ENCODE measurements around the gene RNASE13.

GRCh38 chr14:21043974-21044618 lies 9.5 kb upstream of the RNASE13 start:
- TF ChIP-seq, protein P1, sequence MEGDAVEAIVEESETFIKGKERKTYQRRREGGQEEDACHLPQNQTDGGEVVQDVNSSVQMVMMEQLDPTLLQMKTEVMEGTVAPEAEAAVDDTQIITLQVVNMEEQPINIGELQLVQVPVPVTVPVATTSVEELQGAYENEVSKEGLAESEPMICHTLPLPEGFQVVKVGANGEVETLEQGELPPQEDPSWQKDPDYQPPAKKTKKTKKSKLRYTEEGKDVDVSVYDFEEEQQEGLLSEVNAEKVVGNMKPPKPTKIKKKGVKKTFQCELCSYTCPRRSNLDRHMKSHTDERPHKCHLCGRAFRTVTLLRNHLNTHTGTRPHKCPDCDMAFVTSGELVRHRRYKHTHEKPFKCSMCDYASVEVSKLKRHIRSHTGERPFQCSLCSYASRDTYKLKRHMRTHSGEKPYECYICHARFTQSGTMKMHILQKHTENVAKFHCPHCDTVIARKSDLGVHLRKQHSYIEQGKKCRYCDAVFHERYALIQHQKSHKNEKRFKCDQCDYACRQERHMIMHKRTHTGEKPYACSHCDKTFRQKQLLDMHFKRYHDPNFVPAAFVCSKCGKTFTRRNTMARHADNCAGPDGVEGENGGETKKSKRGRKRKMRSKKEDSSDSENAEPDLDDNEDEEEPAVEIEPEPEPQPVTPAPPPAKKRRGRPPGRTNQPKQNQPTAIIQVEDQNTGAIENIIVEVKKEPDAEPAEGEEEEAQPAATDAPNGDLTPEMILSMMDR (IDR thresholded peaks at IDR 0.05): no peak
- TF ChIP-seq POLR2A (IDR thresholded peaks at IDR 0.05): no peak

Measured in Peyer's patch (tissue), 4 donors.